GM19099 (cell line): ENCODE measurements around the gene RAD9B.

Source experiments
- POLR2A ChIP-seq: IDR thresholded peaks from 3 replicates; pipeline ENCODE4 v1.6.1; 2011; ENCODE audit warnings: low read depth; ENCODE audit not compliant: insufficient read length; ENCODE audit errors: extremely low read depth

The RAD9B gene

DNA sequence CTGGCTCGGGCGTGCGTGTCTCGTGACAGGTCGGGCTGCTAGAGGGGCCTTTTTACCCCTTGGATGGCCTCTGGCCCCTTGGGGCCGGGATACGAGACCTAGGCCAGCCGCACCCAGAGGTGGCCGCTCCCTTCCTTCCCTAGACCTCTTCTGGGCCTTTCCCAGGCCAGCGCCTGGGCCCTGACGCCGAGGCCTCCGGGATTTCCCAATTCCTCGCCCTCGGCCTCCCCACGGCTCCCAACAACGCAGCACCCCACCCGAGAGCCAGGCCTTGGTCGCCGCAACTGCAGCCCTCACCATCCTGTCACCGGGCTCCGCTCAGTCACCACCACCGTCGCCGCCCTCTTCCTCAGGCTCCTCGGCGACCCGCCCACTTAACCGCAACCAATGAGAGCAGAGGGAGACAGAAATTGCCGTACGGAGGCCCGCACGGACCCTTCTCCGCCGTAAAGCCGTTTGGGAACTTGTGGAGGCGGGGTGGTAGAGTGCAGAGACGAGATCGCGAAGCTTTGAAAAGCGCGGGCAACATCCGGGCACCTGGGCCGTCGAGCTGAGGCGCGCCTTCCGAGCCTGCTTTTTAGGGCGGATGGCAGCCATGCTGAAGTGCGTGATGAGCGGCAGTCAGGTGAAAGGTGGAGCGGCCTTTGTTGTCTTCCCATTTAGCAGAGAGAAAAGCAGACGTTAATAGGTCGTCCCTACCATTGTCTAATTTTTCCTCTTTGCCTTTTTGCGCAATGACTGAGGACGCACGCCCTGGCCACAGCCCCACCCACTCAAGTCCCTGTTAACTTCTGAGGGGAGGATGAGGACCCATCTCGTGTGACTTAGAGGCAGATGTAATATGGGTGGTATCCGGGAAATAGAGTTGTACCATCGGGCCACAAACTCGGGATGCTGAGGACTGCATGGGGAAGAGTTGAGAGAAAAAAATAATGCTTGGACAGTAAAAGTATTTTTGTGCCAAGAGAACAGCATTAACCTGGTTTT, at the start of gene RAD9B, which contains the start of gene VPS29:
RAD9B (plus strand) TSS at position 580 of the 987 bp plus-strand sequence; CDS start at position 587, 7 bp downstream.
VPS29 (minus strand) TSS at position 360 of the 987 bp plus-strand sequence; CDS start at position 300, 60 bp downstream.
- peak; percentile 94 for TF ChIP-seq POLR2A

DNA sequence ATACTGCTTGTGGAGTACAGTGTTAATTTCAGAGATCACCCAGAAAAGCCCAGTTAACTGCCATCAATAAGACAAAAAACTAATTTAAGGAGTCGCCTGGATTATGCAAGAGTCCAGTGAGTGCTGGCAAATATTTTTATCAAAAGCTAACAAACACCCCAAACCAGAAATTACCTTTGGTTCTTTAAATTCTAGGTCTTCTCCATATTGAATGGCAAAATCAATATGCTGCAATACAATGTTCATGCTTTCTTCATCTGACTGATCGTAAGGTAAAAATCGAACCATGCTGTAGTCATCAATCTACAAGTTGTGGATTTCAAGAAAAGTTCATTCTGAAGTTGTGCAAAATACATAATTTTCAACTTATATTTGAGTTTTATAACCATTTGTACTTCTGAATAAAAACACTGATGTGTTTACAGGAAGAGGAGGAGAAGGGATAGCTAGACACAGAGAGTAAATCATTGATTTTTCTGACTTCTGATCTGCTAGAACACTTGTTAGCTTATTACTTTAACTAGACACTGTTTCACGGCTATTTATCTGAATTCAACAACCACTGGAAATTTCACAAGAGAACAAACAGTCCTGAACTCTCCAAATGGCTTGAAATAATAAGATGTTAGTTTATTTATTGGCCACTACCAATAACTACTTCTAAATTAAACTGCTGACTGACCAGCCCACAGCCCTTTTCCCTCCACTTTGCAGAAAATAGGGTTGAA, 48.4 kb upstream of the RAD9B start:
- TF ChIP-seq POLR2A, result no peak

GRCh38 chr12:110458756-110459155, 43.4 kb upstream of the RAD9B start:
- TF ChIP-seq POLR2A, result no peak

DNA sequence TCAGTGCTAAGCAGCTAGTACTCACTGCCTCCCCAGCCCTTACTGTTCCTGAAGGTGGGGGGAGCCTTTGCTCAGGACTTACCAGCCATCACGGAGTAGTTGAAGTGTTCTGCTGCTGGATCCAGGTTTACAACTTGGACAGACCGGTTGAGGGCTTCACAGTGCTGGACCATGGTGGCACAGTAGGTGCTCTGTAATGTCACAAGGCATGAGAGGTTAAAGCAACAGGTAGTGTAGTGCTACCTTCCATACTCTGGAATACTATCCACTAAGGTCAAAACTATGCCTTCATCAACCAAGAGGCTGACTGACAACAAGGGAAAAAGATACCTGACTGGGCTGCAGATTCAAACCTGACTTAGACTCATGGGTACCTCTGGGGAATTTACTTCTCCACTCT, 37.1 kb upstream of the RAD9B start:
- no peak for TF ChIP-seq POLR2A

- TF ChIP-seq POLR2A, result no peak
These were observed 35.3 kb upstream of the RAD9B start for GRCh38 chr12:110466791-110467190.

DNA sequence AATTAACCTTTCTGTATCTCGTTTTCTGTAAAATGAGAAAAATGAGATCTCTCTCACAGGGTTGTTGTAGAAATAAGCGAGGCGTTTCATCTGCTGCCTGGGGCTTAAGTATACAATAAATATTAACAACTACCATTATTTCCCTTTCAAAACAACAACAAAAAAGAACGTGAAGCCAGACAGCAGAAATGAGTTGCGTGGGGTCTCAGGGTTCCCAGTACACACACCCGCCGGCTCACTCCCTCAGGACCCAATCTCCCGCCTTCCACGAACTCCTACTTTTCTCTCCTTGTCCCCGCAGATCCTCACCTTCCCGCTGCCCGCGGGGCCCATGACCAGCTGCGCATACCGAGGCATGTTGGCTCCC, 34.3 kb upstream of the RAD9B start:
- no peak for TF ChIP-seq POLR2A

GRCh38 chr12:110468214-110469048, 33.7 kb upstream of the RAD9B start, which contains the start of the genes FAM216A and GPN3:
Gene FAM216A (plus strand): TSS chr12:110468845. CDS start chr12:110468876, 31 bp downstream.
Gene GPN3 (minus strand): TSS chr12:110468257. CDS start chr12:110468203, 54 bp downstream.
- TF ChIP-seq POLR2A, result peak; percentile 77

DNA sequence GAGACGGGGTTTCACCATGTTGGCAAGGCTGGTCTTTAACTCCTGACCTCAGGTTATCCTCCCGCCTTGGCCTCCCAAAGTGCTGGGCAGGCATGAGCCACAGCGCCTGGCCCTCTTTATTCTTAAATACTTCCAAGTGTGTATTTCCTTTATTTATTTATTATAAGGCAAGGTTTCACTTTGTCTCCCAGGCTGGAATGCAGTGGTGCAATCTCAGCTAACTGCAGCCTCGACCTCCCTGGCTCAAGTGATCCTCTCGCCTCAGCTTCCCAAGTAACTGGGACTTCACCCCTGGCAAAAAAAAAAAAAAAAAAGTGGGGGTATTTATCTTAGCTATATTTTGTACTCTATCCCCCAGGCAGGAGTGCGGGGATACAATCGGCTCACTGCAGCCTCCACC, 26.7 kb upstream of the RAD9B start:
- no peak for TF ChIP-seq POLR2A

DNA sequence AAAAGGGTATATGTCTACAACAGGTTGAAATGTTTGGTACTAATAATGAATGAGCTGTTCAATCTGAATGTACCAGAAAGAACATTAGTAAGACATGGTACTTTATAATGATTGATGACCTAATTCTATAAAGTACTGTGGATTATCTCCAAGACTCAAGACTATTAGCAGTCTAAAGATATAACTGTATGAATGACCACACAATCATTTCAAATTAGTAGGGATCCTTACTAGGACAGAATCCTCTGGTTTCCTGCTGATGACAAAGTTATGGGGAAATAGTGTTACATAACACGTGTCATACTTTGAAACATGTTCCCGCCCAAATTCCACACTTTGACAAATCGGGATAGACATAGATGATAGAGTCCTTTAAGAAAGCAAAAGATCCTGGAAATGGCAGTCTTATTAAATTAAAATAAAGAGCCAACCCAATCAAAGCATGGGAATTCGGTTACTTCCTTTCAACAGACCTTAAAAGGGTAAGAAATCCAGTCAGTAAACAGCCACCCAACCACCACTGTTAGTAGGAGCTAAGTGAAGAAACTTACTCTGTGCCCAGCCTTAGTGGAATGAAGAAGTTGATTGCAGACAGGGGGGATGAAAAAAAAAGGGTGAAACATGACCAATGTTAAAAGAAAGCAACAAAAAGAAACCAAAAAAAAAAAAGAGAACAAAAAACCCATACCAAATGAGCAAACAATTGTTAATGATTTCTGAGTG, 3.0 kb upstream of the RAD9B start:
- no peak for TF ChIP-seq POLR2A

GRCh38 chr12:110501399-110501751, 756 bp upstream of the RAD9B start:
- TF ChIP-seq POLR2A, result no peak

DNA sequence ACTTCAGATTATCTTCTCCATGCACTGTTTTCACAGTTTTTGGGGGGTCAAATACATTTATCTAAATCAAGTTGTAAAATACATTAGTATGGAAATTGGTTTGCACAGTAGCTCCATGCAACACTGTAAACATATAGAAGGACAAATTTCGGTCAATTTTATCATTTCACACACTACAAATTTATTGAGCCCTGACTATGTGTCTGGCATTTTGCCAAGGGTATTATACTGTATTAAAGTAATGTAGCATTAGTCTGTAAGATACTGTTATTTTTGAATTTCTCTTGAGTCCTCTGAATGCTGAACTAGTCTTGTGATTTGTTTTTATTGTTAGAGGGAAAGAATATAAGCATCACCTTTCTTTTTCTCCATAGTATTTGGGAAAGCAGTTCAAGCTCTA, 1.3 kb downstream of the RAD9B start:
- TF ChIP-seq POLR2A, result no peak

DNA sequence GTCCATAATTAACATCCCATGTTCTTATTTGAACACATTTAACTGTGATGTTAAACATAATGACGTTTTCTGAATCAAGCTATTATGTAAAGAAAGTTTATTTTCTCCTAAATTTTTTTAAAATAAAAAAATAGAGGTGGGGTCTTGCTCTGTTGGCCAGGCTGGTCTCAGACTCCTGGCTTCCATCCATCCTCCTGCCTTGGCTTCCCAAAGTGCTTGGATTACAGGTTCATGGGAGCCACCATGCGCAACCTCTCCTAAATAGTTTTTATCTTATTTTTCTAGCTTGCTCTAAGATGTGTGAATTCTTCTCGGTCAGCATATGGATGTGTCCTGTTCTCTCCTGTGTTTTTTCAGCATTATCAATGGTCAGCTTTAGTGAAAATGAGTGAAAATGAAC, 3.2 kb downstream of the RAD9B start:
- no peak for TF ChIP-seq POLR2A

GRCh38 chr12:110508071-110508586, 6.0 kb downstream of the RAD9B start:
- TF ChIP-seq POLR2A, result no peak

GRCh38 chr12:110513842-110514241, 11.7 kb downstream of the RAD9B start:
- no peak for TF ChIP-seq POLR2A

DNA sequence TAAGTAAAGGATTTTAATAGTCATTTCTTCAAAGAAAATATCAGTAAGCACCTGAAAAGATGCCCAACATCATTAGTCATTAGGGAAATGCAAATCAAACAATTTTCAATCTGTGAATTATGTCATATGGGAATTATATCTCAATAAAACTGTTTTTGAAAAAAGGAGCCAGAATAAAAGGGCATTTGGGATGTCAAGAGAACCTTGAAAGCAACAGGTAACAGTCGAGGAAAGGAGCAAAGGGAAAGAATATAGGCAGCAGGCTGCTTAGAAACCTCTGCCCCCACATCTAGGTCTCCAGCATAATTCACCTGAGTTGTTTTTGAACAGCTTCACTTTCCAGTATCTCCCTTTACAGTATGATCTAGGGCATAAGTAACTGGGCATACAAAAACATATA, 12.2 kb downstream of the RAD9B start:
- TF ChIP-seq POLR2A, result no peak

DNA sequence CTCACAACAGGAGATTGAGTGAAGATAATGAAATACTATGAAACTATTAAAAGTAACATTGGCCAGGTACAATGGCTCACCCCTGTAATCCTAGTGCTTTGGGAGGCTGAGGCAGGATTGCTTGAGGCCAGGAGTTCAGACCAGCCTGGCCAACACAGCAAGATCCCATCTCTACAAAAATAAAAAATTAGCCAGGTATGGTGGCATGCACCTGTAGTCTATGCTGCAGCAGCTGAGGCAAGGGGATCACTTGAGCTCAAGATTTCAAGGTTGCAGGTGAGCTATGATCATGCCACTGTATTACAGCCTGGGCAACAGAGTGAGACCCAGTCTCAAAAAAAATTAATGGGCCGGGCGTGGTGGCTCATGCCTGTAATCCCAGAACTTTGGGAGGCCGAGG, 14.9 kb downstream of the RAD9B start:
- no peak for TF ChIP-seq POLR2A
